SK-N-DZ (cell line): Measurements from ENCODE around the gene DDX41.
A peak's percentile ranks its signal among the peaks of the same experiment; 100 is the strongest.

Experiments
- DNase-seq: peaks from one replicate; pipeline ENCODE4 v3.0.0-alpha.2; 2015; ENCODE audit warnings: low spot score

The DDX41 gene

GRCh38 chr5:177513500-177513899 is 3.3 kb downstream of the DDX41 start:
- DNase-seq, result no peak

DNA sequence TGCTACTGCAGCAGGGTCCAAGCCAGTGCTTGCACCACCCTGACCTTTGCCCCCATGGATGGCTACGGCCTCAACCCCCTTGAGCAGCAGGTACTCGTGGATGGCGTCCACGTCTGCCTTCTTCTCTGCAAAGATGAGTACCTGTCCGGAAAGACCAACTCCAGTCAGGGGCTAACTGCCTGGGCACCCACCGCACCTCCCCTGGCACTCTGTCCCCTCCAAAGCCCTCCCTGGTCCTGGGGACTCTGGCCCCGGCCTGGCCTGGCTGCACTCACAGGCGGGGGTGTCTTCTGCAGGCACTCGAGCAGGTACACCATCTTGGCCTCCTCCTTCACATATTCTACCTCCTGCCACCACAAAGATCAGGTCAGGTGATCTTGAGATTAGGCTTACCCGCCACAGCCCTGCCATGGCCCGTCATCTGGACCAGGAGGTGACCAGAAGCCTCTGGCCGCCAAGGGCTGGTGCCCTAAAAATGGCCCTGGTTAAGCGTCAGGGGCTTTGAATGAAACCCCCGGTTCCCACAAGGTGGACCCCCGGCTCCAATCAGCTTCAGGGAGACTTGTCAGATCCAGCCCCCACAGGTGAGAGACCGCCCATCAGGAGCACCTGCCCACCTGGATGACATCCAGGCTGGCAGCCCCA is 3.9 kb downstream of the DDX41 start:
- no peak for DNase-seq

DNA sequence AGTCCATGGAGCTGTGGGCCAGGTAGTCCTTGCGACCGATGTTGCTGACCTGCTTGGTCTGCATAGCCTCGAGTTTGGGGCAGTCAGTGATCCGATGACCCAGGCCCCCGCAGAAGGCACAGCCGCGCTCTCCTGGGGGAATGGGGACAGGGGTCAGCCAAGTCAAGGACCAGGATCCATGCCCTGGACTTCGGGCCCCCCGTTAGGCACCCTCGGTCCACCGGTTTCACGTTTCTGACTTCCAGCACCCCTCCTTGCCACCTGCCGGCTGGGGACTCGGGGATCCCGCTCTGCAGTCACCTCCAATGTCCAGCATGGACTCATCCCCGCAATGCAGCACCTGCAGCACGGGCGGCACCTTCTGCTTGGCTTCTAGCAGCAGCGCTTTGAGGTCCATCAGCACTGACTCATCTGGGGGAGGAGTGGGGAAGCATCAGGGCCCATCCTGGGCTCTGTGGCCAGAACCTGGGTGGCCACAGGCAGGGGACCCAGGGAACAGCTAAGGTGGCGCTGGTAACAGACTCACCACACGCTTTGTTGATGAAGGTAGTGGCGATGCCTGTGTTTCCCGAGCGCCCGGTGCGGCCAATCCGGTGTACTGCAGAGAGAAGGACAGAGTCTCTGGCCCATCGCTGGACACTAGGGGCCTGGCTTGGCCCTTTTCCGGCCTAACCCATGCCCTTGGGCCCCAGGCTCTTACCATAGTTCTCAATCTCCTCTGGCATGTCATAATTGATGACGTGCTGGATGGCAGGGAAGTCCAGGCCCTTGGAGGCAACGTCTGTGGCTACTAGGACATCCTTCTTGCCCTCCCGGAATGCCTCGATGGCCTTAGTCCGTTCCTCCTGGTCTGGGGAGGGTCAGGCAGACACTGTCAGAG is 4.7 kb downstream of the DDX41 start:
- no peak for DNase-seq

DNA sequence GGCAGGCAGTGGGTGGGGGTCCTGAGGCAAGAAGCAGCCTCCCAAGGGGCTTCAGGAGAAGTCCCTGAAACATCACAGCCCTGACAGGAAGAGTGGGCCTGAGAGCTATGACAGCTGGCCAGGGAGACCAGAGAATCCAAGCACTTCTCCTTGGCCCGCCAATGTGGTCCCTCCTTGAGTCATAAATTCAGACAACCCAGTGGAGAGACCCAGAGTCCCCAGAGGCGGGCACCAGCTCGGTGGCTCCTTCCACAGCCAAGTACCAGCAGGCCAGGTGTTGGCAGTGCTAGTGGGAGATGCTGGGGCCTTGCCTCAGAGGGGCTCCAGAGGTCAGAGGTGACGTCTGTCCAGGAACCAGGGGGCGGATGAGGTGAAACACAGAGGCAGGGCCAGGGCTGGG is 5.6 kb downstream of the DDX41 start:
- DNase-seq, result no peak

- no peak for DNase-seq
Observed at GRCh38 chr5:177510567-177511053, 6.2 kb downstream of the DDX41 start.

- DNase-seq, result no peak
Observed at GRCh38 chr5:177509991-177510566, 6.7 kb downstream of the DDX41 start.

GRCh38 chr5:177509381-177509951 is 7.3 kb downstream of the DDX41 start, which contains the start of gene DOK3:
Gene DOK3, minus strand, starts transcription at chr5:177509826. Its CDS starts 286 bp downstream, at chr5:177509540.
- no peak for DNase-seq

DNA sequence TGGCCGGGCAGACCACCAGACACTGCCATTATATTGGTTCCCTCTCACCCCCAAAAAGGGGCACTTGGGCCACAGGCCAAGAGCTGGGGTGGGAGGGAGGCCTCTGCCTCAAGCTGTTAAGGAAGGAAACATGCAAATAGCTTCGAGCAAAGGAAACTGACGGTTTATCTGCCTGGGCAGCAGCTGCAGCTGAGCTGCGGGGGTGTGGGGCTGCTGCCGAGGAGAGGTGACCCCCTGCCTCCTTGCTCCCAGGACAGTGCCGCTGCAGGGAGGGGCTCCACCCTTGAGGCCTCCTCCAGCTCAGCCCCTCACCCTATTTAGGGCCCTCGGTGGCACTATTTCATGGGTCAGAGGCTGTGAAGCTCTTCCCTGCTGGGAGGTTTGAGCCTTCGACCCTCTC is 7.9 kb downstream of the DDX41 start:
- no peak for DNase-seq

- DNase-seq, result no peak
Observed at GRCh38 chr5:177508221-177508611, 8.5 kb downstream of the DDX41 start.

DNA sequence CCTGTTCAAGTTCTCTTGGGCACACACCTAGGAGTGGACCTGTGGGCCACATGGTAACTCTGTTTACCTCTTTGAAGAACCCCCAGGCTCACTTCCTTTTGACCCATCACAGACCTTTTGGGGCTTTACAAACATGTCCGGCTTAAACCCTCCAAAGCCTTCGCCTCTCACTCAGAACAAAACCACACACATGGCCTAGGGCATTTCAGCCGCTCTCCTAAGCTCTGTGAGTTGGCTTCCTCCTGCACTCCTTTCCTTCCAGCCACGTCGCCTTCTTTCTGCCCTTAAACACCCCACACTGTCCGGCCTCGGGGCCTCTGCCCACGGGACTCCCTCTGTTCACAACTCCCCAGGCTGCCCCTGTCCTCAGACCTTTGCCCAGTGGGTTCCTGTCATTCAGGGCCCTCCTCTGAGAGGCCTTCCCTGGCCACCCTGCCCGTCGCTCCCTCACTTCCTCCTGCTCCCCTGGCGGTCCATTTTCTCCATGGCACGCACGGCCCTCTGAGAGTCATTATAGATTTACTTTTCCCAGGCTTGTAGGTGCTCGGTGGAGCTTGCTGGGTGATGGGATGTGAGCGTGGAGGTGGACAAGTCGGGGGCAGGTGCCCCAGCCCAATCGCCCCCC is 9.1 kb downstream of the DDX41 start:
- DNase-seq, result no peak

DNA sequence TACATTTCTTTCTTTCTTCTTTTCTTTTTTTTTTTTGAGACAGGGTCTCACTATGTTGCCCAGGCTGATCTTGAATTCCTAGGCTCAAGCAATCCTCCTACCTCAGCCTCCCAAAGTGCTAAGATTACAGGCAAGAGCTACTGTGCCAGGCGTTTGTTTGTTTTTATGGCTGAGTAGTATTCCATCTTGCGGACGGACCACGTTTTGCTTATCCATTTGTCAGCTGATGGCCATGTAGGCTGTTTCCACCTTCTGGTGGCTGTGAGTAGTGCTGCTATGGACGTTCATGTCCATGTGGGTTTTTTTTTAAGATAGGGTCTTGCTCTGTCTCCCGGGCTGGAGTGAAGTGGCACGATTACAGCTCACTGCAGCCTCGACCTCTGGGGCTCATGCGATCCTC is 9.6 kb downstream of the DDX41 start:
- no peak for DNase-seq

DNA sequence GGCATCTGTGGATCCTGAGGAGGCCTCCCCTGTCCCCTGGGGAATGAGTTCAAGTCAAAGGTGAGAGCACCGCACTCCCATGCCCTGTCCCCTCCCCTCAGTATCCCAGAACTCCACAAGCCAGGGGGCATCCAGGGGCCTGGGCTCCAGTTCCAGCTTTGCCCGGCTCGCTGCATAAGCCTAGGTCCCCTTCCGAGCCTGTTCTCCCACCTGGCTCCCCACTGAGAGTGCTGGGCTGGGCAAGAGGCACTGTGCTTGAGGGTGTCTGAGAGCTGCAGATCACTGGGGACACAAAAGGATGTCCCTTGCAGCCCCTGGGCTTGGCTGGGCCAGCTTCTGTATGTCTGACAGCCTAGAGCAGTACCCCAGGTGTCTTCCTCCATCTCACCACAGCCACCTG is 11.7 kb downstream of the DDX41 start:
- no peak for DNase-seq

GRCh38 chr5:177504086-177505056 is 12.4 kb downstream of the DDX41 start:
- DNase-seq, result no peak

DNA sequence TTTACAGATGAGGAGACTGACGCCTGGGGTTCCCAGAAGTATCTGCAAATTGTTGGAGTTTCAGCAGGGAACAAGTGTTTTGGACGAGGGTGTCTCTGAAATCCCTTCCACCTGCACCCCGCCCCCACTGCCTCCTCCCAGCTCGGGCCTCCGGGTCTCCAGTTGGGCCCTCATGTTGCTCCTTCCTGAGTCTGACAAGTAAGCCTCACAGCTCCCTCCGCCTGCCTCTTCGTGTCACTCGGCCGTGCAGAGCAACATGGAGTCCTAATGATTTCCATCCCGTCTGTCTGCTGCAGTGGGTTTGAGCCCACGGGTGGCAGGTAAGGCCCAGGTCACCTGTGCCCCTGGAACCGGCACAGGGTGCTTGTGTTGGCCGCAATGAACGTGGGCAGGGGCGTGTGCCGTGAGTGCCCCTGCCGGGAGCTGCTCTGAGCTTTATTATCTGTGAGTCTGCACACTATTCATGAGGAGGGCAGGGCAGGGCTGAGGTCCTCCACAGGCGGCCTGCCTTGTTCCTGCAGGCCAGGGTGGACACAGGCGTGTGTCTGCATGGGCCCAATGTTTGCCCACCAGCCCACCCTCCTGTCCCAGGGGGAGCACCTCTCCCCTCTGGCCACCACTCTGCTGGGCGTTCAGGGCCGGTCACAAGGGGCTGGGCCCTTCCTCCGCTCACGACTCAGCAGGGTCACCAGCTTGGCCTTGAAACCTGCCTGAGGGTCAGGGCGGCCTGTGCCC is 13.2 kb downstream of the DDX41 start:
- no peak for DNase-seq

DNA sequence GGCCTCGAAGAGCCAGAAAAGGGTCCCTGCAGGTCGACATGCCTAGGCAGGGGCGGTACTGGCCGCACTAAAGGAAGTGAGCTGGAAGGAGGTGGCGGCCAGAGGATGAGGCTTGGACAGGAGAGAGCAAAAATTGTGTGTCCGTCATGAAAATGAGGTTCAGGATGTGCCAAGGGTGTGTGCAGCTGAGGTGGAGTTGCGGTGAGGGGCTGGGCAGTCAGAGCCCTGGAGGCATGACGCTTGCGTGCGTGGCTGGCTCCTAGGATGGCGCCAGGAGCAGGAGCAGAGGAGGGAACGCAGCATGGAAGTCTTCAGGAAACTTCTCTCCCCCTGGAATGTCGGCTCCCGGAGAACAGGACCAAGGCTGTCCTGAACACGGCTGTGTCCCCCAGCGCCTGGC is 13.9 kb downstream of the DDX41 start:
- no peak for DNase-seq

- DNase-seq, result no peak
Observed at GRCh38 chr5:177501874-177502678, 14.7 kb downstream of the DDX41 start.

DNA sequence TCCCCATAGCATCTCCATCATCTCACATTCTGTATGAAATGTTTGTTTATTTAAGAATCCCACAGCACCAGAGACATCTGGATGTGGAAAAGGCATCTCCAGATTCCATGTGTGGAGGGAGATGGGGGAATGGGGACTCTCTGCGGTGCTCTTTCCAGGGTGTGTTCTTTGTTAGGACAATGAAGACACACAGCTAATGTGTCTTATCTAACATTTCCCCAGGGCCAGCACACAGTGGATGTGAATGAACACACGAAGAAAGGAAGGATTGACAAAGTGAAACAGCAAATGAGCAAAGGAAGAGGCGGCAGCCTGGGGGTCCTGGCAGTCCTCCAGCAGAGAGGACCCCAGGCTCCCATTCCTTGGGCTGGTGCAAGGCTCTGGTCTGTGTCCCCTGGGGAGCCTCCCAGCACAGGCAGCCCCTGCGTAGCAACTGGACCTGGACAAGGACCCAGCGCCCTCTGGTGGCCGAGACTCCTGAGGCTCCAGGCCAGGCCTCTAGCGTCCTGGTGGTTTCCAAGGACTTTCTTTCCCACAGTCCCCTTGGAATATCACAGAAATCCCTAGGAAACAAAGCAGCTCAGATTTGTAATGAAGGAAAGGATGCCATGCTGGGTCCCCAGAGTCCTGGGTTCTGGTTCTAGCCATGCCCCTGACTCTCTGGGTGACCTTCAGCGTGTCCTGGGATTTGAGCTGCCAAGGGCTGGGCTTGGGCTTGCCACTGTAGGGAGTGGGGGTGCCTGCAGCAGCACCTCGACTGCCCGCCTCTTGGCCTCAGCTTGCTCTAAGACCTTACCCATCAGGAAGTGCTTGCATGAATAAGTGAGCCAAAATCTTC is 15.9 kb downstream of the DDX41 start:
- peak; percentile 92 for DNase-seq

- DNase-seq, result no peak
Observed at GRCh38 chr5:177499842-177500241, 16.9 kb downstream of the DDX41 start.
